HL-60/S4 treated with retinoic acid at 250 ng/mL for 4 days and 3 days (cell line): Measurements from ENCODE around the gene TWSG1.
"Not testable (repeated sequence)": the region's sequence is repeated elsewhere in the genome, so short reads cannot be mapped to it uniquely, and the experiment has no call there.

Source experiments
- in situ Hi-C: fragments of 300-500 bp; cut with MboI; formaldehyde crosslinking; loops from 2 replicates; pipeline ENCODE4 v1.7.0; 2022; ENCODE audit warnings: low sequenced_read_pairs

The TWSG1 gene

GRCh38 chr18:9334973-9335696 lies 562 bp downstream of the TWSG1 start:
- in situ Hi-C loops, result no loop called here

- in situ Hi-C loops, result no loop called here
Observed at GRCh38 chr18:9335697-9336045, 1.1 kb downstream of the TWSG1 start.

- in situ Hi-C loops, result no loop called here
Observed at GRCh38 chr18:9336827-9337226, 2.3 kb downstream of the TWSG1 start.

GRCh38 chr18:9337873-9338272 lies 3.3 kb downstream of the TWSG1 start:
- in situ Hi-C loops, result no loop called here

GRCh38 chr18:9340472-9340871 lies 5.9 kb downstream of the TWSG1 start:
- in situ Hi-C loops, result no loop called here

GRCh38 chr18:9343577-9343976 lies 9.0 kb downstream of the TWSG1 start:
- in situ Hi-C loops, result no loop called here

GRCh38 chr18:9346775-9347174 lies 12.2 kb downstream of the TWSG1 start:
- in situ Hi-C loops, result no loop called here

- in situ Hi-C loops, result no loop called here
Observed at GRCh38 chr18:9348079-9348671, 13.6 kb downstream of the TWSG1 start.

GRCh38 chr18:9348766-9349165 lies 14.2 kb downstream of the TWSG1 start:
- in situ Hi-C loops, result no loop called here

GRCh38 chr18:9353596-9353995 lies 19.0 kb downstream of the TWSG1 start:
- in situ Hi-C loops, result no loop called here

GRCh38 chr18:9354256-9354655 lies 19.7 kb downstream of the TWSG1 start:
- in situ Hi-C loops, result no loop called here

GRCh38 chr18:9356976-9357375 lies 22.4 kb downstream of the TWSG1 start:
- in situ Hi-C loops, result no loop called here

- in situ Hi-C loops, result no loop called here
Observed at GRCh38 chr18:9359796-9360195, 25.2 kb downstream of the TWSG1 start.

- in situ Hi-C loops, result no loop called here
Observed at GRCh38 chr18:9361191-9361590, 26.6 kb downstream of the TWSG1 start.

- in situ Hi-C loops, result no loop called here
Observed at GRCh38 chr18:9362869-9363268, 28.3 kb downstream of the TWSG1 start.

GRCh38 chr18:9364242-9364641 lies 29.7 kb downstream of the TWSG1 start:
- in situ Hi-C loops, result no loop called here

GRCh38 chr18:9365406-9365805 lies 30.8 kb downstream of the TWSG1 start:
- in situ Hi-C loops, result no loop called here

GRCh38 chr18:9366126-9366714 lies 31.6 kb downstream of the TWSG1 start:
- in situ Hi-C loops, result no loop called here

GRCh38 chr18:9373254-9373653 lies 38.7 kb downstream of the TWSG1 start:
- in situ Hi-C loops, result not testable (repeated sequence)

- in situ Hi-C loops, result no loop called here
Observed at GRCh38 chr18:9379118-9379517, 44.5 kb downstream of the TWSG1 start.

GRCh38 chr18:9380101-9380500 lies 45.5 kb downstream of the TWSG1 start:
- in situ Hi-C loops, result no loop called here

- in situ Hi-C loops, result no loop called here
Observed at GRCh38 chr18:9380621-9381395, 46.2 kb downstream of the TWSG1 start.
